ENCODE results near the gene POPDC2.

- no peak for TF ChIP-seq CTCF (IDR thresholded peaks at IDR 0.05)
- TF ChIP-seq REST (IDR thresholded peaks at IDR 0.05; ENCODE audit: insufficient read depth in 1 of 2, low read depth in 2 of 2, low read length in 1 of 2), result no peak
- TF ChIP-seq POLR2AphosphoS5 (IDR thresholded peaks at IDR 0.05; ENCODE audit: low read depth, low read length), result no peak
Observed at GRCh38 chr3:119625451-119626153, 34.8 kb downstream of the POPDC2 start.

Measured in Panc1 (cell line).